Spinal cord (tissue), 10 donors: ENCODE measurements around the gene ARHGAP9. TPM values are rescaled to one million over a fixed set of nuclear protein-coding genes. Genes with fewer than 3 reads are reported as not detected.
"Not testable (repeated sequence)": the region's sequence is repeated elsewhere in the genome, so short reads cannot be mapped to it uniquely, and the experiment has no call there.

Experiments
- DNase-seq, 6 donors: peaks; one replicate each; pipeline versions ENCODE4 v3.0.0 to v3.0.0-alpha.2; 2013 to 2015; ENCODE audit warnings: low spot score in 6 of 6, low read depth in 4 of 6
- H3K27ac ChIP-seq: one replicate; pipeline ENCODE4 v1.5.1; 2013; ENCODE audit warnings: low read depth, low read length, control low read depth
- H3K27me3 ChIP-seq: one replicate; pipeline ENCODE4 v1.6.1; 2013; ENCODE audit warnings: low read length; ENCODE audit not compliant: control insufficient read depth, insufficient read depth
- H3K36me3 ChIP-seq: one replicate; pipeline ENCODE4 v1.6.1; 2013; ENCODE audit warnings: low read length; ENCODE audit not compliant: control insufficient read depth, insufficient read depth
- H3K4me1 ChIP-seq: one replicate; pipeline ENCODE4 v1.6.1; 2013; ENCODE audit warnings: low read length; ENCODE audit not compliant: control insufficient read depth, insufficient read depth
- H3K4me3 ChIP-seq: one replicate; pipeline ENCODE4 v1.5.1; 2013; ENCODE audit warnings: low read depth, low read length, control low read depth
- H3K9me3 ChIP-seq: one replicate; pipeline ENCODE4 v1.6.1; 2013; ENCODE audit warnings: low read length; ENCODE audit not compliant: control insufficient read depth, insufficient read depth
- WGBS: methylation state at CpG from one replicate; pipeline ENCODE4 v1.1.5; 2013; ENCODE audit warnings: missing lambda C conversion rate; ENCODE audit not compliant: insufficient coverage; 5-methylcytosine and 5-hydroxymethylcytosine counted together
- polyA plus RNA-seq, 2 donors: library from polyadenylated mRNA; unstranded; fragments of 120-200 nt; gene quantifications; one replicate each; pipeline ENCODE4 v1.2.1, GENCODE V29; 2013; ENCODE audit not compliant: insufficient read length in 2 of 2
- total RNA-seq, 2 donors: library from RNA; depleted of rRNA in 1 of 2; stranded (reverse); fragments of 120-200 nt in 1 of 2; fragments of >200 nt in 1 of 2; gene quantifications; one replicate each; pipeline versions ENCODE4 v1.2.3 to v1.2.4, GENCODE V29; 2013 to 2014
- donor health status: healthy.

The ARHGAP9 gene
- total and polyA plus RNA-seq, 4 donors: 4.8 to 6.5 (median 5.3) TPM

- H3K4me1 ChIP-seq: peaks cover 66% of the 10 kb centered on the region
- H3K9me3 ChIP-seq: no peaks in the 10 kb centered on the region
Observed at GRCh38 chr12:57522887-57523705, 43.4 kb upstream of the ARHGAP9 start.

DNA sequence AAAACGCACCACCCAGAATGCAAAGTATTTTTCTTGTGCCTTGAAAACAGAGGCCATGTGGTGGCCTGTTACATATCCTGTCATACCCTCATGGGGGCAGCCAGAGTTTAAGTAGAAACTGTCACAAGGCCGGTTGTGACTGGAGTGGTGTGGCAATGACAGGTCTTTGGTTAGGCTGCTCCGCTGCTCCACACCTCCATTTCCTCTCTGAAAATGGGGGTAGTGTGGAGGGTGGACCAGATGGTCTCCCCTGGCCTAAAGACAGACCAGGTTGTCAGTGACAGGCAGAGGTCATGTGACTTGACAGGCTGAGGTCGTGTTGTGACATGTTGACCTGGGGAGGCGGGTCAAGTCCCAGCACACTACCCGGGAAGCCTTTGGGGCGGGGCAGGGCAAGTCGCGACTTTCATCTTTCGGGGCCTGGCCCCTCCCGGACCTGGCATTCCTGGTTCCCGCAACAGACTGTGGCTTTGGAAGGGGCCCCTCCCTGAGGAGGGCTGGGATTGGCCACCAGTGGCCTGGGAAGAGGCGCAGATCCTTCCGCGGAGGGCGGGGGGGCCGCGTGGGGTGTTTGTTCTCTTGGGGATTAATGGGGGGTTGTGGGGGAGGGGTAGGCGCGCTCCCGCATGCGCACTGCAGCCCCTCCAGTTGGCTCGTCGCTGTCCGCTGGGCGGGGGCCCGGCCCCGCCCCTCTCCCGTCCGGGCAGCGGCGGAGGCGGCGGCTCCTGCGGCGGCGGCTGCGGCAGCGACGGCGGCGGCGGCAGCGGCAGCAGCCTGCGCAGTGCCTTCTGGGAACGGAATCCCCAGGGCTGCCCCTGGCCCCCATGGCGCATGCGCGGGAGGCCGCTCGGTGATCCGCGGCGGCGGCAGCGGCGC lies 42.6 kb upstream of the ARHGAP9 start, which contains the start of gene MBD6:
MBD6 (plus strand) TSS at position 814 of the 876 bp plus-strand sequence. CDS start 1,480 bp downstream, outside the sequence.
- Histone ChIP-seq H3K4me1 (peaks cover 66% of the 10 kb centered on the region), H3K4me3 (peak within 1 kb of the TSS; percentile 79), H3K9me3 (no peaks in the 10 kb centered on the region), H3K36me3 (peaks cover 40% of the 10 kb centered on the region), H3K27ac (peak within 1 kb of the TSS; percentile 100), H3K27me3 (no peaks in the 10 kb centered on the region)
- peak; percentile 50 to 94 (median 73) for DNase-seq
- WGBS: 1% methylated on average over 54 of the region's 57 CpGs

More at GRCh38 chr12:57522887-57523705, 43.4 kb upstream of the ARHGAP9 start:
- 2% methylated on average over 13 of the region's 38 CpGs for WGBS
- Histone ChIP-seq H3K36me3 (peaks cover 46% of the 10 kb centered on the region), H3K27ac (peak overlapping the region; percentile 100), H3K4me3 (peak overlapping the region; percentile 79), H3K27me3 (no peaks in the 10 kb centered on the region)
- DNase-seq: peak in 3 of 6 donors; percentile 18 to 78 (median 78)

GRCh38 chr12:57521525-57522010 lies 41.9 kb upstream of the ARHGAP9 start:
- H3K4me1 ChIP-seq: peaks cover 66% of the 10 kb centered on the region

DNA sequence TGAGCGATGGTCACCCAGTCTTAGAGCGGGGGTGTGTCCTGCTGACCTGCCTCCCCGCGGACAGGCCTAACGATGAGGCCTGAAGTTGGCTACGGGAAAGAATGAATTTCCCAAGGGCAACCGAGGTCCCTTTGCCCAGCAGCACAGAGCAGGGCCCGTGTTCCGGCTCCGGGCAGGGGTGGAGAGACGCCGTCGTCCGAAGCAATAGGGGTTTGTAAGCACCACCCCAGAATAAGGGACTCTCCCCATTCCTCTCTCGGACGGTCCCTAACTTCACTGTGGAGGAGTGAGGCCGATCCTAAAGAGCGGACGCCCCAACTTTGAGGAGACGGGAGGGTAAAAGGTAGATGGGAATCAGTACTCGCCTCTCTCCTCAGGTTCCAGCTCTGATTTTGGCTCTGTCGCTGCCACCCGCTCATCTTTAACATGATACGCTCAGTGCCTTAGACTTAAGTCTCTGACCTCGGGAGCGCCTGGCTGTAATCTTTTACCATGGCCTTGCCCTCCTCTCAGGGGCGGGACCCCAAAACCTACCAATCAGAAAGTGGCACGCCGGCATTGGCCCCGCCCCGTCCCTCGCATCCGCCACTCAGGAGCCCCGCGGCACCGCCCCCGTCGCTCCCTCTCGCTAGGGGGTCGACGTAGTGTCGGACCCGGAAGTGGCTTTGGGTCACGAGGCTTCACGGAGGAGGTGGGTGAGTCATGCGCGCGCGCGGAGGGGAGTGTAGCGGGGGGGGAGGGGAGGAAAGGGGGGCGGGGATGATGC lies 40.6 kb upstream of the ARHGAP9 start, which contains the start of gene DDIT3:
DDIT3 (minus strand) TSS at position 462 of the 766 bp plus-strand sequence. CDS start 3,108 bp downstream, outside the sequence.
- peaks cover 55% of the 10 kb centered on the region for H3K4me1 ChIP-seq
- H3K9me3 ChIP-seq: no peaks in the 10 kb centered on the region
- 0% methylated on average over 38 of the region's 52 CpGs for WGBS
- peak within 1 kb of the TSS; percentile 100 for H3K27ac ChIP-seq
- no peaks in the 10 kb centered on the region for H3K27me3 ChIP-seq
- H3K4me3 ChIP-seq: peak within 1 kb of the TSS; percentile 91
- peak; percentile 92 to 100 (median 98) for DNase-seq
- peaks cover 36% of the 10 kb centered on the region for H3K36me3 ChIP-seq

More at GRCh38 chr12:57521525-57522010, 41.9 kb upstream of the ARHGAP9 start:
- peaks cover 40% of the 10 kb centered on the region for H3K36me3 ChIP-seq
- H3K27me3 ChIP-seq: no peaks in the 10 kb centered on the region
- 36% methylated on average over 5 of the region's 17 CpGs for WGBS
- peak overlapping the region; percentile 79 for H3K4me3 ChIP-seq
- peak in 3 of 6 donors; percentile 13 to 60 (median 57) for DNase-seq
- H3K9me3 ChIP-seq: no peaks in the 10 kb centered on the region
- H3K27ac ChIP-seq: peak overlapping the region; percentile 100

GRCh38 chr12:57519796-57520052 lies 40.1 kb upstream of the ARHGAP9 start:
- DNase-seq: peak in 4 of 6 donors; percentile 3 to 57 (median 19)
- no peaks in the 10 kb centered on the region for H3K9me3 ChIP-seq
- H3K27ac ChIP-seq: peak overlapping the region; percentile 94
- no peaks in the 10 kb centered on the region for H3K27me3 ChIP-seq
- peak overlapping the region; percentile 91 for H3K4me3 ChIP-seq
- WGBS: 0% methylated on average over 7 of the region's 8 CpGs
- peaks cover 36% of the 10 kb centered on the region for H3K36me3 ChIP-seq
- H3K4me1 ChIP-seq: peaks cover 50% of the 10 kb centered on the region

- WGBS: 31% methylated on average over 7 of the region's 7 CpGs
- Histone ChIP-seq H3K27ac (peak overlapping the region; percentile 94), H3K4me1 (peaks cover 44% of the 10 kb centered on the region), H3K27me3 (no peaks in the 10 kb centered on the region), H3K36me3 (peaks cover 36% of the 10 kb centered on the region), H3K9me3 (no peaks in the 10 kb centered on the region), H3K4me3 (peak overlapping the region; percentile 91)
- peak in 1 of 6 donors; percentile 18 for DNase-seq
Observed at GRCh38 chr12:57518920-57519795, 39.5 kb upstream of the ARHGAP9 start.

GRCh38 chr12:57518176-57518919 lies 38.7 kb upstream of the ARHGAP9 start:
- Histone ChIP-seq H3K4me1 (peaks cover 36% of the 10 kb centered on the region), H3K36me3 (peaks cover 43% of the 10 kb centered on the region), H3K27ac (no peak overlapping the region), H3K4me3 (no peak overlapping the region), H3K27me3 (no peaks in the 10 kb centered on the region), H3K9me3 (no peaks in the 10 kb centered on the region)
- DNase-seq: no peak
- WGBS: 91% methylated on average over 7 of the region's 8 CpGs

DNA sequence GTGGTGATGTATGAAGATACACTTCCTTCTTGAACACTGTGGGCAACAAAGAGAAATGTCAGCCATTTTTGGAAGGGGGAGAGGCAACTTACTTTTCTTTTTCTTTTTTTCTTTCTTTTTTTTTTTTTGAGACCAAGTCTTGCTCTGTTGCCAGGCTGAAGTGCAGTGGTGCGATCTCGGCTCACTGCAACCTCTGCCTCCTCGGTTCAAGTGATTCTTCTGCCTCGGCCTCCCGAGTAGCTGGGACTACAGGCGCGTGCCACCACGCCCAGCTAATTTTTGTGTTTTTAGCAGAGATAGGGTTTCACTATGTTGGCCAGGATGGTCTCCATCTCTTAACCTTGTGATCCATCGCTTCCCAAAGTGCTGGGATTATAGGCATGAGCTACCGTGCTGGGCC lies 38.1 kb upstream of the ARHGAP9 start:
- not testable (repeated sequence) for H3K9me3 ChIP-seq, H3K27ac ChIP-seq, DNase-seq, H3K4me3 ChIP-seq, H3K27me3 ChIP-seq
- WGBS: 90% methylated on average over 2 of the region's 10 CpGs
- peaks cover 48% of the 10 kb centered on the region for H3K36me3 ChIP-seq
- peaks cover 34% of the 10 kb centered on the region for H3K4me1 ChIP-seq
